NCI-H82 treated with DMSO at 0.1 percent for 48 hours (cell line): ENCODE data around the gene INIP.
A peak's percentile ranks its signal among the peaks of the same experiment; 100 is the strongest.

Source experiments
- DNase-seq: peaks from one replicate; lab custom pipeline; 2025; ENCODE audit not compliant: unreplicated experiment; lab: John Stamatoyannopoulos, UW

The INIP gene

GRCh38 chr9:112717661-112718331, at the start of gene INIP:
TSS of gene INIP (minus strand) at chr9:112718117. CDS start at chr9:112716485, 1,632 bp downstream.
- DNase-seq: peak; percentile 95

GRCh38 chr9:112765281-112765680, 47.4 kb upstream of the INIP start:
- no peak for DNase-seq

- peak; percentile 65 for DNase-seq
Measured at GRCh38 chr9:112764837-112765236, 46.9 kb upstream of the INIP start.

GRCh38 chr9:112764344-112764743, 46.4 kb upstream of the INIP start:
- peak; percentile 74 for DNase-seq

GRCh38 chr9:112762726-112763518, 45.0 kb upstream of the INIP start:
- no peak for DNase-seq

- peak; percentile 50 for DNase-seq
Measured at GRCh38 chr9:112761912-112762655, 44.2 kb upstream of the INIP start.

GRCh38 chr9:112760821-112761220, 42.9 kb upstream of the INIP start:
- no peak for DNase-seq

GRCh38 chr9:112757940-112758339, 40.0 kb upstream of the INIP start:
- DNase-seq: no peak

- no peak for DNase-seq
Measured at GRCh38 chr9:112757282-112757883, 39.5 kb upstream of the INIP start.

- DNase-seq: no peak
Measured at GRCh38 chr9:112755675-112756074, 37.8 kb upstream of the INIP start.

- DNase-seq: no peak
Measured at GRCh38 chr9:112755016-112755427, 37.1 kb upstream of the INIP start.

GRCh38 chr9:112754578-112754977, 36.7 kb upstream of the INIP start:
- DNase-seq: no peak

GRCh38 chr9:112753725-112754124, 35.8 kb upstream of the INIP start:
- no peak for DNase-seq

GRCh38 chr9:112752334-112753125, 34.6 kb upstream of the INIP start:
- DNase-seq: no peak

GRCh38 chr9:112751056-112751795, 33.3 kb upstream of the INIP start:
- peak; percentile 65 for DNase-seq

- DNase-seq: no peak
Measured at GRCh38 chr9:112750764-112751055, 32.8 kb upstream of the INIP start.

GRCh38 chr9:112750016-112750763, 32.3 kb upstream of the INIP start, which contains the start of gene SNX30:
TSS of gene SNX30 (plus strand) at chr9:112750760. CDS start at chr9:112751002, 242 bp downstream.
- DNase-seq: peak; percentile 54

- no peak for DNase-seq
Measured at GRCh38 chr9:112747094-112747493, 29.2 kb upstream of the INIP start.

GRCh38 chr9:112744177-112744576, 26.3 kb upstream of the INIP start:
- no peak for DNase-seq
